Measurements from ENCODE around the gene SNX20.

DNA sequence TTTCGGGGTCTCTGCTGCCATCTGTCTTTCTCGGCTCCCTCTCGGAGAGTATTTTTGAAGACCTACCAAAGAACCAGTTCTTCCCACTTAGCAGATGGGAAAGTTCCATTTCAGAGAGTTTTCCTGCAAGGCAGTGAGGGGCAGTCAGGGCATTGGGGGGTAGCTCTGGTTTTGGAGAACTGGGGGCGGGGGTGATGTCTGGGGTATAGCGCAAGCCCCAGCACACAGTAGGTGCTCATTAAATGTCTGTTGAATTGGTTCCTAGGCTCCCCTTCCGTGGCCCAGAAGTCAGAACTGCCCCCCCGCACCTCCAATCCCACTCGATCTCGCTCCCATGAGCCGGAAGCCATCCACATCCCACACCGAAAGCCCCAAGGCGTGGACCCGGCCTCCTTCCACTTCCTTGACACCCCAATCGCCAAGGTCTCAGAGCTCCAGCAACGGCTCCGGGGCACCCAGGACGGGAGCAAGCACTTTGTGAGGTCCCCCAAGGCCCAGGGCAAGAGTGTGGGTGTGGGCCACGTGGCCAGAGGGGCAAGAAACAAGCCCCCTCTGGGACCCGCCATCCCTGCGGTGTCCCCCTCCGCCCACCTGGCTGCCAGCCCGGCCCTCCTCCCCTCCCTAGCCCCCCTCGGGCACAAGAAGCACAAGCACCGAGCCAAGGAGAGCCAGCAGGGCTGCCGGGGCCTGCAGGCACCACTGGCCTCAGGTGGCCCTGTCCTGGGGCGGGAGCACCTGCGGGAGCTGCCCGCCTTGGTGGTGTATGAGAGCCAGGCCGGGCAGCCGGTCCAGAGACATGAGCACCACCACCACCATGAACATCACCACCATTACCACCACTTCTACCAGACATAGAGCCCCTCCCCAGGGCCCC, 47.9 kb downstream of the SNX20 start:
- TF ChIP-seq, protein P1, sequence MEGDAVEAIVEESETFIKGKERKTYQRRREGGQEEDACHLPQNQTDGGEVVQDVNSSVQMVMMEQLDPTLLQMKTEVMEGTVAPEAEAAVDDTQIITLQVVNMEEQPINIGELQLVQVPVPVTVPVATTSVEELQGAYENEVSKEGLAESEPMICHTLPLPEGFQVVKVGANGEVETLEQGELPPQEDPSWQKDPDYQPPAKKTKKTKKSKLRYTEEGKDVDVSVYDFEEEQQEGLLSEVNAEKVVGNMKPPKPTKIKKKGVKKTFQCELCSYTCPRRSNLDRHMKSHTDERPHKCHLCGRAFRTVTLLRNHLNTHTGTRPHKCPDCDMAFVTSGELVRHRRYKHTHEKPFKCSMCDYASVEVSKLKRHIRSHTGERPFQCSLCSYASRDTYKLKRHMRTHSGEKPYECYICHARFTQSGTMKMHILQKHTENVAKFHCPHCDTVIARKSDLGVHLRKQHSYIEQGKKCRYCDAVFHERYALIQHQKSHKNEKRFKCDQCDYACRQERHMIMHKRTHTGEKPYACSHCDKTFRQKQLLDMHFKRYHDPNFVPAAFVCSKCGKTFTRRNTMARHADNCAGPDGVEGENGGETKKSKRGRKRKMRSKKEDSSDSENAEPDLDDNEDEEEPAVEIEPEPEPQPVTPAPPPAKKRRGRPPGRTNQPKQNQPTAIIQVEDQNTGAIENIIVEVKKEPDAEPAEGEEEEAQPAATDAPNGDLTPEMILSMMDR (IDR thresholded peaks at IDR 0.05): no peak
- no peak for TF ChIP-seq POLR2AphosphoS5 (IDR thresholded peaks at IDR 0.05)
- TF ChIP-seq POLR2A (IDR thresholded peaks at IDR 0.05): no peak

Data from suprapubic skin (tissue), 4 donors.